Mesendoderm (in vitro differentiated cells): ENCODE measurements around the gene LAMA2. TPM values are rescaled to one million over a fixed set of nuclear protein-coding genes. Genes with fewer than 3 reads are reported as not detected.

Source experiments
- small RNA-seq: library from polyadenylated mRNA; stranded (forward); fragments of <200 nt; extraction: miRNeasy Mini kit (QIAGEN cat#:217004); gene quantifications from one replicate; pipeline ENCODE3, GENCODE V24; 2013; ENCODE audit not compliant: insufficient read depth

Gene LAMA2

Small RNA genes lying within 50 kb of the gene (small RNA-seq; reads per million reads assigned to genes)
- not detected for gene RNU6-861P
